SK-N-SH (cell line): ENCODE measurements around the gene PPME1. TPM values are rescaled to one million over a fixed set of nuclear protein-coding genes. Genes with fewer than 3 reads are reported as not detected.
"Not testable (repeated sequence)": the region's sequence is repeated elsewhere in the genome, so short reads cannot be mapped to it uniquely, and the experiment has no call there.

Experiments used
- CTCF ChIA-PET: fragments of 300-600, 350-600 bp; formaldehyde crosslinking; extraction: SDS; loops from one replicate; lab custom pipeline; 2021; lab: Yijun Ruan, JAX
- POLR2A ChIA-PET: fragments of 350-600 bp; sonication (Branson Sonifier 250); formaldehyde crosslinking; extraction: SDS; loops from one replicate; lab custom pipeline; 2020; ENCODE audit warnings: antibody characterized with exemption, inconsistent platforms; lab: Yijun Ruan, JAX
- DNase-seq: peaks from one replicate; pipeline ENCODE4 v3.0.0; 2012
- H2AFZ ChIP-seq: fragments of 200-600 bp; sonication (generic); 2 replicates; pipeline ENCODE4 v1.8.1; 2016; ENCODE audit warnings: antibody characterized with exemption, mild to moderate bottlenecking, low read depth
- H3F3A ChIP-seq: fragments of 200-600 bp; sonication (generic); replicated peaks from 2 replicates; pipeline ENCODE3; 2016; ENCODE audit warnings: antibody characterized with exemption, mild to moderate bottlenecking; ENCODE audit not compliant: insufficient read depth
- H3K27ac ChIP-seq, 2 experiments: fragments of 200-500 bp in 1 of 2; fragments of 200-600 bp in 1 of 2; sonication (Bioruptor generic) in 1 of 2; sonication (generic), shearing (Covaris generic) in 1 of 2; 2 replicates each; pipeline versions ENCODE4 v1.5.1 to v1.6.1; 2014 to 2016; ENCODE audit warnings: low read depth in 2 of 2, inconsistent platforms in 1 of 2, low read length in 1 of 2, mild to moderate bottlenecking in 1 of 2, mixed read lengths in 1 of 2
- H3K27me3 ChIP-seq: fragments of 200-600 bp; sonication (generic), shearing (Covaris generic); 2 replicates; pipeline ENCODE4 v1.6.1; 2016; ENCODE audit warnings: mixed run types; ENCODE audit not compliant: insufficient read depth
- H3K36me3 ChIP-seq, 2 experiments: fragments of 200-500 bp in 1 of 2; fragments of 200-600 bp in 1 of 2; sonication (Bioruptor generic) in 1 of 2; sonication (generic) in 1 of 2; replicated peaks in 1 of 2; 2 replicates each; pipeline versions ENCODE3 to v1.5.1; 2014 to 2016; ENCODE audit warnings: low read length in 1 of 2, mild to moderate bottlenecking in 1 of 2; ENCODE audit not compliant: insufficient read depth in 2 of 2, control insufficient read depth in 1 of 2
- H3K4me1 ChIP-seq, 2 experiments: fragments of 200-500 bp in 1 of 2; fragments of 200-600 bp in 1 of 2; sonication (Bioruptor generic) in 1 of 2; sonication (generic), shearing (Covaris generic) in 1 of 2; 2 replicates each; pipeline versions ENCODE4 v1.5.1 to v1.6.1; 2014 to 2016; ENCODE audit warnings: low read depth in 1 of 2, low read length in 1 of 2, mixed run types in 1 of 2; ENCODE audit not compliant: insufficient read depth in 2 of 2, control insufficient read depth in 1 of 2
- H3K4me2 ChIP-seq: fragments of 200-600 bp; sonication (generic), shearing (Covaris generic); 2 replicates; pipeline ENCODE4 v1.6.1; 2017; ENCODE audit warnings: mixed run types
- H3K4me3 ChIP-seq, 2 experiments: fragments of 200-500 bp in 1 of 2; fragments of 200-600 bp in 1 of 2; sonication (Bioruptor generic) in 1 of 2; sonication (generic), shearing (Covaris generic) in 1 of 2; 2 replicates each; pipeline versions ENCODE4 v1.5.1 to v1.8.1; 2014 to 2016; ENCODE audit warnings: low read depth in 2 of 2, inconsistent platforms in 1 of 2, low read length in 1 of 2, mild to moderate bottlenecking in 1 of 2, mixed read lengths in 1 of 2, moderate library complexity in 1 of 2
- H3K79me2 ChIP-seq: fragments of 200-600 bp; sonication (generic); 2 replicates; pipeline ENCODE4 v1.8.1; 2017; ENCODE audit warnings: mild to moderate bottlenecking; ENCODE audit not compliant: insufficient read depth
- H3K9ac ChIP-seq: fragments of 200-600 bp; sonication (generic); 2 replicates; pipeline ENCODE4 v1.6.1; 2017; ENCODE audit warnings: mixed run types
- H3K9me2 ChIP-seq: fragments of 200-600 bp; sonication (generic); 2 replicates; pipeline ENCODE4 v1.6.1; 2017; ENCODE audit warnings: mixed run types
- H3K9me3 ChIP-seq: fragments of 200-600 bp; sonication (generic); 2 replicates; pipeline ENCODE4 v1.6.1; 2017; ENCODE audit warnings: mixed run types, mild to moderate bottlenecking, moderate library complexity
- H4K20me1 ChIP-seq: fragments of 200-600 bp; sonication (generic); 2 replicates; pipeline ENCODE4 v1.6.1; 2017; ENCODE audit warnings: mild to moderate bottlenecking, mixed run types; ENCODE audit not compliant: insufficient read depth
- FOXJ3 ChIP-seq: sonication (generic); formaldehyde crosslinking; IDR thresholded peaks from 2 replicates; pipeline ENCODE4 v1.5.1; 2020; ENCODE audit warnings: mild to moderate bottlenecking, missing genetic modification reagents
- RCOR1 ChIP-seq: fragments of 150-350 bp; IDR thresholded peaks from 2 replicates; pipeline ENCODE4 v1.6.1; 2017; ENCODE audit warnings: antibody characterized with exemption, low read length
- RFX5 ChIP-seq: IDR thresholded peaks from 2 replicates; pipeline ENCODE4 v1.6.1; 2012; ENCODE audit warnings: mild to moderate bottlenecking, improper control_type of control experiment, low read length
- SMC3 ChIP-seq: IDR thresholded peaks from 2 replicates; pipeline ENCODE4 v1.6.1; 2012; ENCODE audit warnings: low read depth, low read length, improper control_type of control experiment
- TCF12 ChIP-seq: IDR thresholded peaks from 2 replicates; pipeline ENCODE4 v1.4.0; 2012
- WGBS: methylation state at CpG from one replicate; pipeline ENCODE4 v1.1.6; 2017; ENCODE audit warnings: low lambda C conversion rate; 5-methylcytosine and 5-hydroxymethylcytosine counted together
- polyA plus RNA-seq, 3 experiments: library from polyadenylated mRNA; depleted of rRNA; stranded (reverse); fragments of >200 nt; gene quantifications; 2 replicates each; pipeline ENCODE4 v1.2.3, GENCODE V29; 2012
- TF ChIP-seq, protein P1 (sequence below): IDR thresholded peaks from 2 replicates; pipeline ENCODE4 v1.4.0; 2012; ENCODE audit warnings: low read depth
- TF ChIP-seq, protein P2 (sequence below): IDR thresholded peaks from 2 replicates; pipeline ENCODE4; 2012
- TF ChIP-seq, protein P3 (sequence below): fragments of 150-350 bp; IDR thresholded peaks from 2 replicates; pipeline ENCODE4 v1.6.1; 2016; ENCODE audit warnings: mild to moderate bottlenecking, low read depth, low read length

Gene PPME1
- polyA plus RNA-seq, 1 of the 3 experiments (the other 2 are of a cell fraction): 107 TPM

DNA sequence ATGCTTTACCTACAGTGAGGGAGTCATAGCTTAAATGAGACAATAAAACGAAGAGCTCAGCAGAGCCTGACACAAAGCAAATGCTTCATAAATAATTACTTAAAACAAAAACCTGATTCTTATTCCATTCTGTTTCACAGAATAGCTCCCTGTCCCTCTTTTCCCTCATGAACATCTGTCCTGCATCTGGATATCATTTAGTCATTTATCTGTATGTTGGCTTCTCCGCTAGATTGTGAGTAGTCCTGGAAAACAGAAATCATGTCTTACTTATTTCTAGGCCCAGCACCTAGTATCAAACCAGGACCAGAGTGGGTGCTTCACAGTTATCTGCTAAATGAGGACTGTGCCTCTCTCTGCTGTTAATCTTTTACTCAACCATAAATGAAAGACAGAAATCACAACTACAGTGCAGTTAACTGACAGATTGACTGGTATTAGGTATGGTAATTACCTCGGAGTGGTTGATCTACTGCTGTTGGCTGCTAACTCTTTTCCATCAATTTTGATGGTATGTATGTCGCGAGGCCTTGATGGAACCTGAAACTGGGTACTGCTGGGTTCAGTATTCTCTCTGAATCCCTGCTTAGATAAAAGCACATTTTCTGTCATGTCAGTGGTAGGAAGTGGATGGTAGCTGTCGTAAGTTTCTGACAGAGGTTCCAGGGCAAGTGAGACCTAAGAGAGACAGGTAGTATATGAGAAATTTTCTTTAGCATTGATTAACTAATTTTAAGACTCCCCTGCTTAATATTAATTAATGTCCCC lies 31.8 kb upstream of the PPME1 start:
- POLR2A ChIA-PET: no interaction called here

DNA sequence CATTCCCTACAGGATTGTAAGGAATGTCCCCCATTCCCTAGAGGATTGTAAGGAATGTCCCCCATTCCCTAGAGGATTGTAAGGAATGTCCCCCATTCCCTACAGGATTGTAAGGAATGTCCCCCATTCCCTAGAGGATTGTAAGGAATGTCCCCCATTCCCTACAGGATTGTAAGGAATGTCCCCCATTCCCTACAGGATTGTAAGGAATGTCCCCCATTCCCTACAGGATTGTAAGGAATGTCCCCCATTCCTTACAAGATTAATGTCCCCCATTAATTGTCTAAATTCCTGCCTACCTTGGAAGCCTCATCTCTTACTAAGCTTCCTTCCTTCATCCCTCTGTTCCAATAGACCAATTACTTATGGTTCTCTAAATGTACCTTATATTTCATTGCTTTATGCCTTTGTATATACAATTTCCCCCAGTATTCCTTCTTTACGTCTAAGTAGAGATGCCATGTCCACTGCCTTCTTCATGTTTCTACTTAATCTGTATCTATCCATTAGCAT lies 31.1 kb upstream of the PPME1 start:
- H3K79me2 ChIP-seq, H3K27me3 ChIP-seq, CTCF ChIA-PET, H3K9me3 ChIP-seq, H3K9ac ChIP-seq, H3K4me2 ChIP-seq, POLR2A ChIA-PET, H4K20me1 ChIP-seq, H2AFZ ChIP-seq, H3K4me3 ChIP-seq, H3K9me2 ChIP-seq, DNase-seq: not testable (repeated sequence)
- Histone ChIP-seq H3F3A (peaks cover 30% of the 10 kb centered on the region), H3K36me3 (peaks cover 5 to 13% of the 10 kb centered on the region in 2 experiments), H3K27ac (peak overlapping the region; percentile 20 to 89; a peak in 1 of 4 replicates), H3K4me1 (peaks cover 11 to 37% of the 10 kb centered on the region in 2 experiments)
- WGBS: 79% methylated on average over 1 of the region's 1 CpG

More for the DNA sequence above, 31.8 kb upstream of the PPME1 start:
- Histone ChIP-seq H3K9me2 (no peaks in the 10 kb centered on the region), H3K9ac (peak overlapping the region; percentile 51), H3F3A (peaks cover 32% of the 10 kb centered on the region), H3K4me2 (peak overlapping the region; percentile 52), H3K4me3 (peak overlapping the region in 1 of 2 experiments; percentile 1; a peak in 1 of 4 replicates), H3K27me3 (no peaks in the 10 kb centered on the region), H3K36me3 (peaks cover 5 to 13% of the 10 kb centered on the region in 2 experiments), H4K20me1 (no peaks in the 10 kb centered on the region), H3K9me3 (no peaks in the 10 kb centered on the region), H3K4me1 (peaks cover 11 to 42% of the 10 kb centered on the region in 2 experiments), H2AFZ (no peak overlapping the region), H3K27ac (peak overlapping the region; percentile 89 to 96), H3K79me2 (peaks cover 7% of the 10 kb centered on the region; the same call in 1 of the 2 replicates)
- CTCF ChIA-PET: no interaction called here
- DNase-seq: peak; percentile 9
- 81% methylated on average over 6 of the region's 6 CpGs for WGBS
- TF ChIP-seq TCF12 (no peak), RFX5 (no peak), RCOR1 (no peak), SMC3 (no peak), FOXJ3 (CRISPR knock-in tag) (no peak)
- TF ChIP-seq, protein P1, sequence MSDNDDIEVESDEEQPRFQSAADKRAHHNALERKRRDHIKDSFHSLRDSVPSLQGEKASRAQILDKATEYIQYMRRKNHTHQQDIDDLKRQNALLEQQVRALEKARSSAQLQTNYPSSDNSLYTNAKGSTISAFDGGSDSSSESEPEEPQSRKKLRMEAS: no peak
- TF ChIP-seq, protein P2, sequence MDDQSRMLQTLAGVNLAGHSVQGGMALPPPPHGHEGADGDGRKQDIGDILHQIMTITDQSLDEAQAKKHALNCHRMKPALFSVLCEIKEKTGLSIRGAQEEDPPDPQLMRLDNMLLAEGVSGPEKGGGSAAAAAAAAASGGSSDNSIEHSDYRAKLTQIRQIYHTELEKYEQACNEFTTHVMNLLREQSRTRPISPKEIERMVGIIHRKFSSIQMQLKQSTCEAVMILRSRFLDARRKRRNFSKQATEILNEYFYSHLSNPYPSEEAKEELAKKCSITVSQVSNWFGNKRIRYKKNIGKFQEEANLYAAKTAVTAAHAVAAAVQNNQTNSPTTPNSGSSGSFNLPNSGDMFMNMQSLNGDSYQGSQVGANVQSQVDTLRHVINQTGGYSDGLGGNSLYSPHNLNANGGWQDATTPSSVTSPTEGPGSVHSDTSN: no peak
- TF ChIP-seq, protein P3, sequence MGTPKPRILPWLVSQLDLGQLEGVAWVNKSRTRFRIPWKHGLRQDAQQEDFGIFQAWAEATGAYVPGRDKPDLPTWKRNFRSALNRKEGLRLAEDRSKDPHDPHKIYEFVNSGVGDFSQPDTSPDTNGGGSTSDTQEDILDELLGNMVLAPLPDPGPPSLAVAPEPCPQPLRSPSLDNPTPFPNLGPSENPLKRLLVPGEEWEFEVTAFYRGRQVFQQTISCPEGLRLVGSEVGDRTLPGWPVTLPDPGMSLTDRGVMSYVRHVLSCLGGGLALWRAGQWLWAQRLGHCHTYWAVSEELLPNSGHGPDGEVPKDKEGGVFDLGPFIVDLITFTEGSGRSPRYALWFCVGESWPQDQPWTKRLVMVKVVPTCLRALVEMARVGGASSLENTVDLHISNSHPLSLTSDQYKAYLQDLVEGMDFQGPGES: no peak
